ENCODE data around the gene GLUL. TPM values are rescaled to one million over a fixed set of nuclear protein-coding genes. Genes with fewer than 3 reads are reported as not detected.

Gene GLUL
- total RNA-seq, 1 experiment from 2014 or later = 348 TPM

DNA sequence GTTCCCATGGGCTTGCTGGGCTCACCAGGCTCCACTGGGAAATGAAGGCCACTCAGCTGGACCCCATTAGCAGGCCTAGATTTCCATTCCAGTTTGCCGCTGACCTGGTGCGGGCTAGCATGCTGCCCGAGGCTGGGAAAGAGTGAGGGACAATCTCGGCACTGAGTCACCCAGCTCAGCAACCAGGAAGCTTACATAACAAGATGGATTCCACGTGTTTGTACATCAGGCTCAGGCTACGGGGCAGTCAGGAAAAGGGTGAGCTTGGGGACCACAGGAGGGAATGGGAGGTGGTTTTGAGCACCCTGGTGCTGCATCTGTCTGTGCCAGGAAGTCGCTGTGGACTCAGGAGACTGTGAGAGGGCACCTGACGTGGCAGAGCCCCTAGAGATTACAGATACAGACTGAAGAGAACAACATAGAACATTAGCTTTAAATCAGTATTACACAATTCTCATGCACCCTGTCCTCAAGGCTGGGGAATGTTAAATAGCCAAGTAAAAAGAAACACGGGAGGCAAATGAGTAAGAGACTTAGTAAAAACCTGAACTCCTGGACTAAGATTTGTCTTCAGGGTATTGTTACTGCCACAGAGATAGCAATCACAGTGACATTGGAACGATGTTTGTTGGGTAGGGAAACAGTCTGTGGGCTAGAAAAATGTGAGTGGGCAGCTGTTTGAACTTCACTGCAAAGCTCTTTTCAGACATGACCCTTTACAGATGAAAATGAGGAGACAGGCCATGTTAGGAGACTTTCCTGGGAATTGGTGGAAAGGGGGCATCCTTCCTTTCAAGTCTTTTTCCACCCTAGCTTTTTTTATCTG lies 51.1 kb downstream of the GLUL start:
- no peak overlapping the region; the same call in 1 of the 2 replicates for H2AFZ ChIP-seq
- BruUV-seq (replicated peaks) = no TSS peak

DNA sequence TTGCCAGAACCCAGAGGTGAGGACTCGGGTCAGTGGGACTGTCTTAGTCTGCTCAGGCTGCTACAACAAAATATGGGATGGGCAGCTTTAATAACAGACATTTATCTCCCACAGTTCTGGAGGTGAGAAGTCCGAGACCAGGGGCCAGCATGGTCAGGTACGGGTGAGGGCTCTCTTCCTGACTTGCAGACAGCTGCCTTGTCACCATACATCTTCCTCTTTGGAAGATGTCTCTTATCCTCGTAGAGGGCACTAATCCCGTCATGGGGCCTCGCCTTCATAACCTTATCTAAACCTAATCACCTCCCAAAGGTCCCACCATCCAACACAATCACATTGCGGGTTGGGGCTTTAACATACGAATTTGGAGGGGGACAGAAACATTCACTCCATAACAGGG lies 51.9 kb downstream of the GLUL start:
- Histone ChIP-seq H3K27me3 (ENCODE audit: insufficient read depth, low read depth) (no peaks in the 10 kb centered on the region), H3K36me3 (ENCODE audit: low read depth) (no peaks in the 10 kb centered on the region), H3K9me2 (ENCODE audit: insufficient read depth) (no peaks in the 10 kb centered on the region), H3K4me3 (no peak overlapping the region), H3F3A (ENCODE audit: insufficient read depth, low read depth) (no peaks in the 10 kb centered on the region), H3K79me2 (ENCODE audit: low read depth) (no peaks in the 10 kb centered on the region), H3K27ac (no peak overlapping the region), H3K9me3 (ENCODE audit: insufficient read depth, low read depth) (no peaks in the 10 kb centered on the region), H3K4me1 (replicated peaks; ENCODE audit: insufficient read depth) (no peaks in the 10 kb centered on the region), H3K4me2 (no peak overlapping the region), H4K20me1 (ENCODE audit: insufficient read depth) (no peaks in the 10 kb centered on the region), H2AFZ (no peak overlapping the region)
- intact Hi-C loops (cut with micrococcal nuclease; ENCODE audit: unreplicated experiment) = loop anchor here (5.0 kb wide), 1 partner anchor 43 kb away; no protein-coding TSS in a partner anchor
- CTCF ChIA-PET = no interaction called here
- no TSS peak for BruUV-seq (replicated peaks)
- TF ChIP-seq, protein P1, sequence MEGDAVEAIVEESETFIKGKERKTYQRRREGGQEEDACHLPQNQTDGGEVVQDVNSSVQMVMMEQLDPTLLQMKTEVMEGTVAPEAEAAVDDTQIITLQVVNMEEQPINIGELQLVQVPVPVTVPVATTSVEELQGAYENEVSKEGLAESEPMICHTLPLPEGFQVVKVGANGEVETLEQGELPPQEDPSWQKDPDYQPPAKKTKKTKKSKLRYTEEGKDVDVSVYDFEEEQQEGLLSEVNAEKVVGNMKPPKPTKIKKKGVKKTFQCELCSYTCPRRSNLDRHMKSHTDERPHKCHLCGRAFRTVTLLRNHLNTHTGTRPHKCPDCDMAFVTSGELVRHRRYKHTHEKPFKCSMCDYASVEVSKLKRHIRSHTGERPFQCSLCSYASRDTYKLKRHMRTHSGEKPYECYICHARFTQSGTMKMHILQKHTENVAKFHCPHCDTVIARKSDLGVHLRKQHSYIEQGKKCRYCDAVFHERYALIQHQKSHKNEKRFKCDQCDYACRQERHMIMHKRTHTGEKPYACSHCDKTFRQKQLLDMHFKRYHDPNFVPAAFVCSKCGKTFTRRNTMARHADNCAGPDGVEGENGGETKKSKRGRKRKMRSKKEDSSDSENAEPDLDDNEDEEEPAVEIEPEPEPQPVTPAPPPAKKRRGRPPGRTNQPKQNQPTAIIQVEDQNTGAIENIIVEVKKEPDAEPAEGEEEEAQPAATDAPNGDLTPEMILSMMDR (conservative IDR thresholded peaks at IDR 0.05) = no peak
- no peak for TF ChIP-seq EZH2 (IDR thresholded peaks at IDR 0.05; ENCODE audit: low read depth)
- DNase-seq = no peak
- POLR2A ChIA-PET (ENCODE audit: unreplicated experiment) = no interaction called here

More for the DNA sequence above, 51.1 kb downstream of the GLUL start:
- no peak for TF ChIP-seq EZH2 (IDR thresholded peaks at IDR 0.05; ENCODE audit: low read depth)
- TF ChIP-seq, protein P1 (conservative IDR thresholded peaks at IDR 0.05) = no peak
- Histone ChIP-seq H3K79me2 (ENCODE audit: low read depth) (no peaks in the 10 kb centered on the region), H3K36me3 (ENCODE audit: low read depth) (no peaks in the 10 kb centered on the region), H3K4me3 (no peak overlapping the region), H3K4me1 (replicated peaks; ENCODE audit: insufficient read depth) (no peaks in the 10 kb centered on the region), H3K27me3 (ENCODE audit: insufficient read depth, low read depth) (no peaks in the 10 kb centered on the region), H3K4me2 (no peak overlapping the region), H3K9me3 (ENCODE audit: insufficient read depth, low read depth) (no peaks in the 10 kb centered on the region), H3K9me2 (ENCODE audit: insufficient read depth) (no peaks in the 10 kb centered on the region), H4K20me1 (ENCODE audit: insufficient read depth) (no peaks in the 10 kb centered on the region), H3K27ac (no peak overlapping the region), H3F3A (ENCODE audit: insufficient read depth, low read depth) (no peaks in the 10 kb centered on the region)
- intact Hi-C loops (cut with micrococcal nuclease; ENCODE audit: unreplicated experiment) = loop anchor here (5.0 kb wide), 1 partner anchor 42 kb away; no protein-coding TSS in a partner anchor
- ChIA-PET POLR2A (ENCODE audit: unreplicated experiment) (interaction anchor here (0.7 kb wide), 1 partner anchor 197 kb away, joined by 3 read pairs; no protein-coding TSS in a partner anchor), CTCF (no interaction called here)
- peak in 1 of 2 experiments; percentile 56 for DNase-seq

DNA sequence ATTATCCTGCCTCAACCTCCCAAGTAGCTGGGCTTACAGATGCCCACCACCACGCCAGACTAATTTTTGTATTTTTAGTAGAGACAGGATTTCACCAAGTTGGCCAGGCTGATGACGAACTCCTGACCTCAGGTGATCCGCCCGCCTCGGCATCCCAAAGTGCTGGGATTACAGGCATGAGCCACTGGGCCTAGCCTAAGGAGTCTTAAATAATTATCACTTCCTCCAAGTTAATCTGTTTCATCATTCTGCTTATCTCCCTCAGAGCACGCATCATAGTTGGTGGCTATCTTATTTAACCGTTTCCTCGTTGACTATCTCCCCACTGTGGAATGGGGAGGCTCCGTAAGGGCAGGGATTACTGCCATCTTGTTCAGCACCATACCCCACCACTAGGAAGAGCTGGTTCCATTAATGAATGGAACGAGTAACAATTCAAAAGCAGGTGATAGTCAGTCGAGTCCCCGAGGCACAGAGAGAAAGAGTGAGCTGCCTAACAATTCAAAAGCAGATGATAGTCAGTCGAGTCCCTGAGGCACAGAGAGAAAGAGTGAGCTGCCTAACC lies 52.7 kb downstream of the GLUL start:
- no peaks in the 10 kb centered on the region for H3K9me3 ChIP-seq (ENCODE audit: insufficient read depth, low read depth)
- no peaks in the 10 kb centered on the region for H3K9me2 ChIP-seq (ENCODE audit: insufficient read depth)
- H3K79me2 ChIP-seq (ENCODE audit: low read depth) = no peaks in the 10 kb centered on the region
- no peak overlapping the region for H3K4me3 ChIP-seq
- no peaks in the 10 kb centered on the region for H3K36me3 ChIP-seq (ENCODE audit: low read depth)
- no peak overlapping the region for H3K27ac ChIP-seq
- no peak overlapping the region for H3K4me2 ChIP-seq
- no peak overlapping the region for H2AFZ ChIP-seq
- POLR2A ChIA-PET (ENCODE audit: unreplicated experiment) = interaction anchor here (0.6 kb wide), 1 partner anchor 353 kb away, joined by 5 read pairs; no protein-coding TSS in a partner anchor
- CTCF ChIA-PET = no interaction called here
- no TSS peak for BruUV-seq (replicated peaks)
- TF ChIP-seq, protein P1 (conservative IDR thresholded peaks at IDR 0.05) = no peak
- TF ChIP-seq EZH2 (IDR thresholded peaks at IDR 0.05; ENCODE audit: low read depth) = no peak
- H3F3A ChIP-seq (ENCODE audit: insufficient read depth, low read depth) = no peaks in the 10 kb centered on the region
- H3K4me1 ChIP-seq (replicated peaks; ENCODE audit: insufficient read depth) = no peaks in the 10 kb centered on the region
- H3K27me3 ChIP-seq (ENCODE audit: insufficient read depth, low read depth) = no peaks in the 10 kb centered on the region
- DNase-seq = no peak
- no peaks in the 10 kb centered on the region for H4K20me1 ChIP-seq (ENCODE audit: insufficient read depth)
- intact Hi-C loops (cut with micrococcal nuclease; ENCODE audit: unreplicated experiment) = no loop called here

Data from PC-9 (cell line).